GM18520 (cell line): ENCODE results near the gene ZNF653.
"Not testable (repeated sequence)": the region's sequence is repeated elsewhere in the genome, so short reads cannot be mapped to it uniquely, and the experiment has no call there.

Source experiments
- ATAC-seq: cut with Tn5 transposase; IDR thresholded peaks from one replicate; pipeline ENCODE4 v1.9.1; 2021; ENCODE audit not compliant: unreplicated experiment

The ZNF653 gene

DNA sequence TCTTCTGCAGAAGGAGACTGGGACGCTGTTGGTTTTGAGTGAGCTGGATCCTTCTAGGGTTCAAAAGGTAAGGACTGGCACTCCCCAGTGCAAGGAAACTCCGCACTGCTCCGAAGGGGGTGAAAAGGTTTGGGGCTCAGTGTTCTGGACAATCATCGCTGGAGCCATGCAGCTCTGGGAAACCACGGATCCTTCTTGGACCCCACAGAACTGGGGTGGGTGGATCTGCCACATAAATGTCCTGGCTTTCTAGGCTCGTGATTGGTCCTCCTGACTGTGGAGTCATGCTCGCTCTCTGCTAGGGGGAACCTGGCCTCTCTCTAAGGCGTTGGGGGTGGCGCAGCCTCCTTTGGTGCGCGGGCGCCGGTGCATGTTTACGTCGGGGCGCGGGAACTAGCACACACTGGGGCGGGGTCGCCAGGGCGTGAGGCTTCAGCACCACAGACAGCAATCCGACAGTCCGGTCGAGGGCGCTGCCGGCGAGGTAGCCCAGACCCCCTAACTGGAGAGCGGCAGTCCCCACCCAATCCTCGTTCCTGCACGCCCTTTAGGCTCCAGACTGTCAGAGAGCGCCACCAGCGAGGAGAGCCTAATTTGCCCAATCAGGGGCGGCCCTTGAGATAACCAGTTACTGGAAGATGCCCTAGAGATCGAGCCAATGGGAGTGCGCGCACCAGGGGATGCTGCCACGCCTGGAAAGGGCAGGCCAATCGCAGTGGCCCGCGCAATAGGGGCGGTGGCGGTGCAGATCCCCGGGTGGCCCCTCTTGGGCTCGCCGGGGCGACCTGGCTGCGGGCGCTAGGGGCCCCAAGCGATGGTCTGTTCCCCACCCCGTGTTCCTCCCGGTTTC, 23.9 kb downstream of the ZNF653 start:
- peak; percentile 35 for ATAC-seq

DNA sequence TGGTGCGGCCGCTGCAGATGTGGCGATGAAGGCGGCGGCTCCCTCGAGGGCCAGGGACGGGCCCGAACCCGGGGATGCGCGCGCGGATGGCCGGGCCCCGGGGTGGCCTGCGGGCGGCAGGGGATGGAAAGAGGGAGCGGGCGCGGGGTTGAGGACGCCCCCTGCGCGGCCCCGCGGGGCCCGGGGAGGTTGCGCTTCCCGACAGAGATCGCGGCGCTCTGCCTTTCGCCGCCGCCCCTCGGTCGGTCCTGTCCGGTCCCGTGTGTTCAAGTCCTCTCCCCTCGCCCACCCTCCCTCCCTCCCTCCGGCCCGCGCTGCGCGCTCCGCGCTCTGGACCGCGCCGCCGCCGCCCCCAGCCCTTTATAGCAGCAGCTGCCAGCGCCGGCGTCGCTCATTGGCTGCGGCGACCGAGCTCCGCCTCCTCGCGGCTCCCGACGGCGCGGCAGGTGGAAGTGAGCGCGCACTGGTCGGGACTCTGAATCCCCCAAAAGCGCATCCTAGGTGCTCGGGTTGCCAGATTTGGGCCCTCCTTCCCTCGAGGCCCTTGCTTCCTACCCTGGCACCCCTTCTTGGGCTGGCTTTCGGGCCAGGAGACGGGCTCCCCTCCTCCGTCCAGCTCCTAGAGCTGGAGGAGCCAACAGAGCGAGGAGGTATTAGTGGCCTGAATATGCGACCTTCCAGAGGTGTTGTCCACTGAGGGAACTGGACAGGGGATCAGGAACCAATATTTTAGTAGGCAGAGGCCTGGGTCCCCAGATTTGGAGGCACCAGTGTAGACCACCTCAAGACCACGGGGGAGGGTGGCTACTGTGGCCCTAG, 24.7 kb downstream of the ZNF653 start, which contains the start of gene ELAVL3:
Gene ELAVL3 (minus strand): TSS at position 332 of the 819 bp plus-strand sequence. CDS start 438 bp downstream, outside the sequence.
- ATAC-seq: no peak

DNA sequence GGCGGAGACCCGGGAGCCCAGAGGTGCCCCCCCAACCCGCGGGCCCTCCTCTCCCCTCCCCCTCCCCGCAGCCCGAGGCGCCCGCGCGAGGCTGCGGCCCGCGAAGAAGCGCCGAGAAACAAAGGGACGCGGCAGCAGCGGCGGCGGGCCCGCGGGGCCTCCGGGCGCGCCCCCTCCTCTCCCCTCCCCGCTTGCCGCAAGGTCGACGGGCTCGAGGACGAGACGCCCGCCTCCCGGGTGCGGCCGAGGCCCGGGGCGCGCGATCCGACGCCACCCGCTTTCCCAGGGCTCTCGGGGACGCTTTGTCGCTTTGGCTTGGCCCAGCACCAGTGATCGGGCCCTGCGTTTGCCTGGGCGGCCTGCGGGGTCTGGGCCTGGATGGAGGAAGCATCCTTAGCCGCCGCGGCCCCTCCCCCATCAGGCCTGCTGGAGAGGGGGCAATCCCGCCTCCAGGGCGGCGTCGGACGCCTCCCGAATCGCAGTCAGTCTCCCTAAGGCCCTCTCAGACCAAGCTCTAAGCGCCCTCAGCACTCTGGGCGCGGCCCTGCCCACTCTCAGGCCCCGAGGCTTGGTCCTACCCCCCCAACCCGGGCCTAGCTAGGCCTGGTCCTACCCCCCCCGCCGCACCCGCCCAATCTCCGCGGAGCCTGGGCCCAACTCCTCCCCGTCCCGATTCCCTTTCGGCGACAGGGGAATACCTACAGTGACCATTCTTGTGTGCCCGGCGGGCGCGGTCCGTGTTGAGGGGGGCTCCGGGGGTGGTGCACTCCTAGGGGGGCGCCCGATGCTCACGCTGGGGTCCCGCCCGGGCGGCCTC, 25.5 kb downstream of the ZNF653 start:
- ATAC-seq: no peak

DNA sequence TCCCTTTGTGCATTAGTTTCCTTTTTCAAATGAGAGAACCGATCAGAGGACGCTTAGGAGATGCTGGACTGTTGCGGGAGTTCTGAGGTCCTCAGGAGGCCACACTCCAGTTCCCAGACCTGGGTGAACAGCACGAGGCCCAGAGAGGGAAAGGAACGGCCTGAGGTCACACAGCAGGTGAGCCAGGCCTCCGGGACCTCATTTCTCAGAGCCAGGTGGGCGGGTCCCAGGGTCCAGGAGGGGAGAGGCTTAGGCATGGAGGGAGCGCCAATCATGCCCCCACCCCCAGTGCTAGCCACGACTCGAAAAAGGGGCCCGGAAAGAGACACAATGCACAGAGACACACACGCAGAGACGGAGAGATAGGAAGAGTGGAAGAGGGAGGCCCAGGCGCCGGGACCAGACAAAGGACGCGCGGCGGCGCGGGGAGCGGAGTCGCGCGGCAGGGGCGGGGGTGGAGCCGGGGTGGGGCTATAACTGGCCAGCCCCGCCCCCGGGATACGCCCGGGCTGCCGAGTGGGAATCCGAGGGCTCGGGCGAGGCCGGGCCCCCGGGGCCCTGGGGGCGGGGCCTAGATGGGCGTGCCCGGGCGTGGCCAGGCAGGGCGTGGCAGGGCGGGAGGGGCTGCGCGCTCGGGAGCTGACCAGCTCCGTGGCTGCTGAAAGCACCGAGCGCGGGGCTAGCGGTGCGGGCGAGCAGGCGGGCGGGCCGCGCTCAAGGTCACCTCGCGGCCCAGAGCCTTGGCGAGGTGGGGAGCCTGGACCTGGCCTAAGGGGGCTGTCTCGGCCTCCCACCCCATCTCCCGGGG, 26.3 kb downstream of the ZNF653 start:
- no peak for ATAC-seq

DNA sequence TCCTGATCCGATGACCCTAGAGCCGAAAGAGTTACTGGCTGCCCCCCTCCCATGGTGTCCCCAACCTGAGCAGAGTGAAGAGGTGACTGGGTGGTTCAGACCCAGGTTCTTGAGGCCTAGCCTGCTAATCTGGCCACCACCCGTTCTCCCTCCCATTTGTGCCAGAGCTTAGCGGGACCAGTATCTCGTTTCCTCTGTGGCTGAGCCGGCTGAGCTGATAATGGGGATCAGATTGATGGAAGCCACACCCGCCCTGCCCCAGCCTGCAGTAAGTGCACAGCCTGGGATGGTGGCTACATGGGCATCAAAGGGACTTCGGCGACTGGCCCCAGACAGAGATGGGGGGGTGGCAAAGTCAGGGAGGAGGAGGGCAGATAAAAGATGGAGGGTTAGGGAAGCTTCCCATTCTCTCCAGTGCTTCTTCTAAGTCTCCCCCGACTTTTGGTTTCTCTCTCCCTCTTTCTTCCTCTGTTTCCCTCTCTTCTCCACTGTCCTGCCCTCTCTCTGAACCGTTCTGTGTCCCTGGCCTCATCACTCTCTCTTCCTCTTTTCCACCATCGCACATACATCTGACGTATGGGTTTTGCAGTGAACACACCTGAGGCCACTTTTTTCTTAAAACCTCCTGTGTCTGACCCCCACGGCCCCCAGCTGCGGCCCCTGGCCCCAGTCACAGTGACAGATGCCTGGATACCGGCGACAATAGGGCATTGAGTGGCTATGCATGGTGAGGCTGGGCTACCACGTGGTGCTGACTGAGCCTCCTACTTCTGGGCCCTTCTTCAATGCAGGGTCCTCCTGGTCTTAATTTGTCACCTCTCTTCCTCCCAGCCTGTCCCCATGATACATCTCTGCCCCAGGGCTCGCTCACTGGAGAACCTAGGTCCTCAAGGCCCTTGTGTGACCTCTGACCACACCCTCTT, 27.2 kb downstream of the ZNF653 start:
- ATAC-seq: no peak

DNA sequence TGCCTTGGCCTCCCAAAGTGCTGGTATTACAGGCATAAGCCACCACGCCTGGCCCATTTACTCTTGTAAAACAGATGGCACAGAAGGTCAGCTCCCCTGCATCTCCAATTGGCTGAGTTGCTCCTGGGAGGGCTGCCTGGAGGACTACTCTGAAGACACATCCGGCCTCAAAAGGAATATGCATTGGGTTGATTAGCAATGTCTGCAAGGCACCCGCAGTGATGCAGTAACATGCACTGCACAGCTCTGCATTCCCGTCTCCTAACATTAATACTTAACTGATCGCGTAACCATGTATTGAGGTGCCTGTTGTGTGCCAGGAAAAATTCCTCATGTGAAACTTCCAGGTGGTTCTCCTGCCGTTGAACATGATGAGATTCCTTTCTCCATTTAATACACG, 29.8 kb downstream of the ZNF653 start:
- ATAC-seq: no peak

DNA sequence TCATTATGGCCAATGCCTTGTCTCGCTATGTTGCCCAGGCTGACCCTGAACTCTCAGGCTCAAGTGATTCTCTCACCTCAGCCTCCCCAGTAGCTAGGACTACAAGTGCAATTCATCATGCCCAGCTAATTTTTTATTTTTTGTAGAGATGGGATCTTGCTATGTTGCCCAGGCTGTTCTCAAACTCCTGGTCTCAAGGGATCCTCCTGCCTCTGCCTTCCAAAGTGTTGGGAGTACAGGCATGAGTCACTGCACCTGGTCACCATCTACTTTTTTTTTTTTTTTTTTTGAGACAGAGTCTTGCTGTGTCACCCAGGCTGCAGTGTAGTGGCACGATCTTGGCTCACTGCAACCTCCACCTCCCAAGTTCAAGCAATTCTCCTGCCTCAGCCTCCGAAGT, 30.3 kb downstream of the ZNF653 start:
- not testable (repeated sequence) for ATAC-seq

DNA sequence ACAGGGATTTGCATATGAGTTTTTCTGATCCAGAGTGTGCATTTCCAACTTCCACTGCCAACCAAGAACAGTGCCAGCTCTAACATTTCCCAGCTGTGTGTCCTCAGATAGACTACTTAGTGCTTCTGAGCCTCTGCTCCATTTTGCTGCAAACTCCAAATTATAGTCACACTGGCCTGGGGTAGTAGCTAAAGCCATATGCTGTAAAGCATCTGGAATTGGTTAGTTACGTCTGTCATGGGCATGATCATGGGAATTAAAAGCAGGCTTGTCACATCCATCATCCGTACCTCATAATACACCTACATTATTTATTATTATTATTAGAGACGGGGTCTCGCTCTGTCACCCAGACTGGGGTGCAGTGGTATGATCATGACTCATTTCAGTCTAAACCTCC, 31.9 kb downstream of the ZNF653 start:
- no peak for ATAC-seq

DNA sequence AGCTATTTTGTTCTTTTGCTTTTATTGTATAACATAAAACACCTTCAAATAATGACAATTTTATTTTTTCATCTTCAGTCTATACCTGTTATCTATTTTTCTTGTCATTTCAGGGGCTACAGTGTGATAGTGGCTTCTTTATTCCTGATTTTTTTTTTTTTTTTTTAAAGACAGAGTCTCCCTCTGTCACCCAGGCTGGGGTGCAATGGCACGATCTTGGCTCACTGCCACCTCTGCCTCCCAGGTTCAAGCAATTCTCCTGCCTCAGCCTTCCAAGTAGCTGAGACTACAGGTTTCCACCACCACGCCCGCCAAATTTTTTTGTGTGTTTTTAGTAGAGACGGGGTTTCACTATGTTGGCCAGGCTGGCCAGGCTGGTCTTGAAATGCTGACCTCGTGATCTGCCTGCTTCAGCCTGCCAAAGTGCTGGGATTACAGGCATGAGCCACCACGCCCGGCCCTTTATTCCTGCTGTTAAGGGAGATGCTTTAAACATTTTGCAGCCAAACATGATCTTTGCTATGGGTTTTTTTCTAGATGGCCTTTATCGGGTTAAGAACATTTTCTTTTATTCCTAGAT, 37.3 kb downstream of the ZNF653 start:
- ATAC-seq: not testable (repeated sequence)

DNA sequence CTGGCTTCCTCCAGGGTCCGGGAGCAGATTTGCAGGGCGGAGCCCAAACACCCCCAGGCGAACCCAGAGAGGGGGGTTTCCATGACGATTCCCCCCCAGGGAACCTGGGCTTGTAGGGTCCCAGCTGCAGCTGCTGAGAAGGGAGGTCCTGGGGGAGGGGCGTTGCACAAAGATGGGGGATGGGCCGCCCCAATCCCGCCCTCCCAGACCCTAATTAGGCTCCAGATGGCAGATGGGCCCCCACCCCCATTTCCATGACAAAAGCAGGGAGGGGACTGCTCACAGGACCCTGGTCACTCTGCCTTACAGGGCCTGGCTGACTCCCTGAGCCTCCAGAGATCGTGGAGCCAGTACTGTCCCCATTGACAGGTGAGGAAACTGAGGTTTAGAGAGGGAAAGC, 40.0 kb downstream of the ZNF653 start:
- no peak for ATAC-seq

DNA sequence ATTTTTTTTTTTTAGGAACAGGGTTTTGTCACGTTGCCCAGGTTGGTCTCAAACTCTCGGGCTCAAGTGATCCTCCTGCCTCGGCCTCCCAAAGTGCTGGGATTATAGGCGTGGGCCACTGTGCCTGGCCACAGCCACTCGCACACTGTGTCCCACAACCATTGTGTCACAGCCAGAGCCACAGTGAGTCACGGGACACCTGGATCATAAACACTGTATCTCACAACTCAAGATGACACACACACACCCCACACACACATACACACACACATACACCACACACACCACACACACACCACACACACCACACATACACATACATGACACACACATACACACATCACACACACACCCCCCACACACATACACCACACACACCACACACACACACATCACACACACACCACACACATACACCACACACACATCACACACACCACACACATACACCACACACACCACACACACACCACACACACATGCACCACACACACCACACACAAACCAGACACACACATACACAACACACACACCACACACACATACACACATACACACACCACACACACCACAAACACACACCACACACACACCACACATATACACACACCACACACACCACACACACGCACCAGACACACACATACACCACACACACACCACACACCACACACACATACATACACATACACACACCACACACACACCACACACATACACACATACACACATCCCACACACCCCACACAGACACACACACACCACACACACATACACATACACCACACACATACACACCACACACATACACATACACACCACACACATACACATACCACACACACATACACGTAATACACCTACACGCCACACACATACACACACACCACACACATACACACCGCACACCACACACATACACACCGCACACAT, 41.0 kb downstream of the ZNF653 start:
- ATAC-seq: no peak

DNA sequence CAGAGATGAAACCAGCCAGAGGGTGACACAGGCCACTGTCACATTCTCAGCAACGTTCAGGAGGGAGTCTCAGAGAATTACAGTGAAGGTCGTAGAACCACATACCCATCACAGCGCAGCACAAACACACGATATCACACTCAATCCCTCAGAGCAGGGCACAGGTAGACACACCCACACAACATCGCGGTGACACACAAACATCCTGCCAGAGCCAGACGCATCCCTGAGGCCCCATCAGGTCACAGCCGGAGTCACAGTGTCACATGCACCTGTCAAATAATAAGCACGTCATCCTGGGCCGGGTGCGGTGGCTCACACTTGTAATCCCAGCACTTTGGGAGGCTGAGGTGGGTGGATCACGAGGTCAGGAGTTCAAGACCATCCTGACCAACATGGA, 42.2 kb downstream of the ZNF653 start:
- ATAC-seq: no peak

DNA sequence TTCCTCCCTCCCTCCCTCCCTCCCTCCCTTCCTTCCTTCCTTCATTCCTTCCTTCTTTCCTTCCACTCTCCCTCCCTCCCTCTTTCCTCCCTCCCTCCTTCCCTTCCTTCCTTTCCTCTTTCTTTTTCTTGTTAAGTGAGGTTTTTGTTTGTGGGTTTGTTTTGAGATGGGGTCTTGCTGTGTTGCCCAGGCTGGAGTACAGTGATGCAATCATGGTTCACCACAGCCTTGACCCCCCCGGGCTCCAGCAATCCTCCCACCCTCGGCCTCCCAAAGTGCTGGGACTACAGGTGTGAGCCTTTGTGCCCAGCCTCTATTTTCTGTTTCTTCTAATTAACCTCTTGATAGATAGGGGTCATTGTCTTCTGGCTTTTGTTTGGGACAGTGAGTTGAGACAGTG, 44.2 kb downstream of the ZNF653 start:
- no peak for ATAC-seq

DNA sequence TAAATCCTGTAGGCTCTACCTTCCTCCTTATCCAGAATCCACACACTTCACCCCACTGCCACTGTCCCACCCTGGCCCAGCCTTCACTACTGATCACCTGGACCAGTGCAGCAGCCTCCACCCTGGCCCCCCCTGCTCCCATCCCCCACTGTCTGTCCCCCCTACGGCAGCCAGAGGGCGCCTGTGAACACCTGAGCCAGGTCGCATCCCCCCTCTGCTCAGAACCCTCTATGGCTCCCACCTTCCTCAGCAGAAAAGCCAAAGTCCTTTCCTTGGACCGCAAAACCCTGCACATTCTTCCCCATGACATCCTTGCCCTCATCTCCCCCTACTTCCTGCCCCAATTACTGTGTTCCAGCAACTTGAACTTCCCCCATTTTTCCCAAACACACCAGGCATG, 45.4 kb downstream of the ZNF653 start:
- ATAC-seq: no peak

DNA sequence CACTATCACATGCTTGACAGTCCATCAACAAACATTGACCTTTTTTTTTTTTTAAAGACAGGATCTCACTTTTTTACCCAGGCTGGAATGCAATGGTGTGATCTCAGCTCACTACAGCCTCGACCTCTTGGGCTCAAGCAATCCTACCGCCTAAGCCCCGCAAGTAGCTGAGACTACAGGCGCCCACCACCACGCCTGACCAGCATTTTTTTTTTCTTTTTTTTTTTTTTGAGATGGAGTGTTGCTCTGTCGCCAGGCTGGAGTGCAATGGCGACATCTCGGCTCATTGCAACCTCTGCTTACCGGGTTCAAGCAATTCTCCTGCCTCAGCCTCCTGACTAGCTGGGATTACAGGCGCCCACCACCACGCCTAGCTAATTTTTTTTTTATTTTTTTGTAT, 46.7 kb downstream of the ZNF653 start:
- ATAC-seq: not testable (repeated sequence)

DNA sequence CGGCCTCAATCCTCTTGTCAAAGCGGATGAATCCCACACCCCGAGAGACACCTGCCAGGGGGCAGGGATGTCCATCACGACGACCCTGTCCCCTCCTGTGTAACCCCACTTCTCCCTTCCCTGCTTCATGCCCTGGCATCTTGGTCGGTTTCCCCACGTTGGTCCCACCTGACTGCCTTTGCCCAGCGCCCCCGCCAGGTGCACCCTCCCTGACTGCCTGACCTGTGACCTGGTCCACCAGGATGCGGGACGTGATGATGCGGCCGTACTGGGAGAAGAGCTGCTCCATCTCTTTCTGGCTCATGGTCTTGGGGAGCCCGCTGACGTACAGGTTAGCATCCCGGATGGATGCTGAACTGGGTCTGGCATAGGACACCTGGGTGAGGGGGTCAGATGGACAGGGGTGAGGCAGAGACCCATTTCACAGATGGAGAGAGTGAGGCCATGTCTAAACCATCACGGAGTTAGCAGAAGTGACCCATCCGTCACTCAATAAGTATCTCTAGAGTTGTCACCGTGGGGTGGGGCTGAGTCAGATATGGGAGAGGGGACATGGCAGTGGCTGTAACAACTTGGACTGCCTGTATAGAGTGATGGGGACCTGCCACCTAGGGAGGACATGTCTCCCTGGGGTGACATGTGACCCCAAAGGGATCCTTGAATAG, 47.3 kb downstream of the ZNF653 start:
- ATAC-seq: no peak

DNA sequence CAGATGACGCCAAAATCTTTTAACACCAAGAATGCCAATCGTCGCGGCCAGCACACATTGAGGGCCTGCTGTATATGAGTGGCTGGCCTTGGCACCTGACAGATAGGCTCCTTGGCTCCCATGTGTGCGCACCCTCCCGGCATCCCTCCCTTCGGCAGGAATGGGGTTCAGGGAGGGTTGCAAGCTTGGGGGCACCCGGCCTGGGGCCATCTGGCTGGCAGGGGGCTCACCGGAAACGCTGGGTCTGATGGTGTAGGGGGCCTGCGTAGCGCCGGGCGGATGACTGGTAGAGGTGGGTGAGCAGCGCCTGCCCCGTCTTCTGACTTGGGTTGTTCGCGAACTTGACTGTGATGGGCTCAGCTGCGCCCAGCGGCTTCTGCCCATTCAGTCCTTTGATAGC, 47.8 kb downstream of the ZNF653 start:
- no peak for ATAC-seq
